ENCODE measurements around the gene NSD2. TPM values are rescaled to one million over a fixed set of nuclear protein-coding genes. Genes with fewer than 3 reads are reported as not detected.

NSD2 gene
- polyA plus RNA-seq, 3 donors: 72.7 to 86.8 (median 73.5) TPM

GRCh38 chr4:1968686-1969295 lies 97.6 kb downstream of the NSD2 start:
- no peak for DNase-seq

- DNase-seq: no peak
Measured at GRCh38 chr4:1969928-1970723, 98.9 kb downstream of the NSD2 start.

- DNase-seq: no peak
Measured at GRCh38 chr4:1970926-1971325, 99.7 kb downstream of the NSD2 start.

GRCh38 chr4:1971456-1972200 lies 100.4 kb downstream of the NSD2 start:
- no peak for DNase-seq

GRCh38 chr4:1972414-1972813 lies 101.2 kb downstream of the NSD2 start:
- DNase-seq: no peak

- no peak for DNase-seq
Measured at GRCh38 chr4:1973218-1973617, 102.0 kb downstream of the NSD2 start.

- no peak for DNase-seq
Measured at GRCh38 chr4:1973661-1974060, 102.5 kb downstream of the NSD2 start.

- DNase-seq: no peak
Measured at GRCh38 chr4:1974840-1975239, 103.6 kb downstream of the NSD2 start.

GRCh38 chr4:1975391-1975801 lies 104.2 kb downstream of the NSD2 start:
- DNase-seq: no peak

GRCh38 chr4:1975880-1976279 lies 104.7 kb downstream of the NSD2 start:
- no peak for DNase-seq

- no peak for DNase-seq
Measured at GRCh38 chr4:1976416-1977352, 105.5 kb downstream of the NSD2 start.

- no peak for DNase-seq
Measured at GRCh38 chr4:1978226-1978625, 107.0 kb downstream of the NSD2 start.

- no peak for DNase-seq
Measured at GRCh38 chr4:1978741-1979476, 107.7 kb downstream of the NSD2 start.

- no peak for DNase-seq
Measured at GRCh38 chr4:1979477-1980196, 108.4 kb downstream of the NSD2 start.

GRCh38 chr4:1980561-1981041 lies 109.4 kb downstream of the NSD2 start:
- DNase-seq: no peak

GRCh38 chr4:1981251-1982058 lies 110.3 kb downstream of the NSD2 start:
- DNase-seq: no peak

- DNase-seq: no peak
Measured at GRCh38 chr4:1982124-1983052, 111.2 kb downstream of the NSD2 start.

All from renal pelvis (tissue), 4 donors.